HepG2 (cell line): ENCODE measurements around the gene ZNF318. TPM values are rescaled to one million over a fixed set of nuclear protein-coding genes. Genes with fewer than 3 reads are reported as not detected.

Experiments used
- ATAC-seq: fragments of 200-7000 bp; cut with Tn5 transposase; 3 replicates; pipeline ENCODE4 v1.9.1; 2020; ENCODE audit warnings: mild to moderate bottlenecking, moderate library complexity
- BruUV-seq: library from RNA; stranded (reverse); fragments of 400-500 nt; replicated peaks from 2 replicates; lab custom pipeline; 2021; lab: Mats Ljungman, UMichigan
- CTCF ChIA-PET: fragments of 300-600 bp; formaldehyde crosslinking; extraction: SDS; loops from one replicate; lab custom pipeline; 2021; ENCODE audit warnings: low total read pairs, inconsistent platforms, low intra/inter-chr PET ratio; lab: Yijun Ruan, JAX
- POLR2A ChIA-PET: fragments of 350-600 bp; sonication (Branson Sonifier 250); formaldehyde crosslinking; loops from one replicate; lab custom pipeline; 2020; ENCODE audit warnings: antibody characterized with exemption, inconsistent platforms; lab: Yijun Ruan, JAX
- DNase-seq: peaks from one replicate; pipeline ENCODE4 v3.0.0-alpha.2; 2015; ENCODE audit warnings: low spot score
- FAIRE-seq: peaks from 3 replicates; lab custom pipeline; 2011; peaks lifted over from hg19 to GRCh38; lab: Jason Lieb, UNC
- H2AFZ ChIP-seq: one replicate; pipeline ENCODE4 v1.6.1; 2011; ENCODE audit warnings: low read length, inconsistent platforms
- H3K27ac ChIP-seq: fragments of 300-600 bp; 3 replicates; pipeline ENCODE4 v1.8.0; 2011; ENCODE audit warnings: mixed run types, mild to moderate bottlenecking, mixed read lengths, low read length, inconsistent platforms; ENCODE audit not compliant: insufficient read depth; ENCODE audit errors: extremely low read length
- H3K27me3 ChIP-seq, 2 experiments: fragments of 200-600 bp in 1 of 2; 2 replicates in 1 of 2; 3 replicates in 1 of 2; pipeline versions ENCODE4 v1.6.0 to v1.8.0; 2011; ENCODE audit warnings: low read length in 2 of 2, mild to moderate bottlenecking in 2 of 2, moderate library complexity in 2 of 2, inconsistent platforms in 1 of 2; ENCODE audit not compliant: insufficient read depth in 2 of 2, control insufficient read depth in 1 of 2
- H3K36me3 ChIP-seq, 2 experiments: fragments of 200-600 bp in 1 of 2; replicated peaks in 1 of 2; 2 replicates in 1 of 2; 3 replicates in 1 of 2; pipeline versions ENCODE4 v1.5.1 to v1.8.0; 2011; ENCODE audit warnings: low read length in 2 of 2, inconsistent platforms in 1 of 2; ENCODE audit not compliant: insufficient read depth in 2 of 2, control insufficient read depth in 1 of 2
- H3K4me1 ChIP-seq: 2 replicates; pipeline ENCODE4 v1.5.1; 2012; ENCODE audit warnings: low read length, inconsistent platforms; ENCODE audit not compliant: insufficient read depth
- H3K4me2 ChIP-seq: 2 replicates; pipeline ENCODE4 v1.6.0; 2011; ENCODE audit warnings: low read depth, low read length, inconsistent platforms
- H3K4me3 ChIP-seq, 3 experiments: fragments of 200-600 bp in 1 of 3; sonication (generic), shearing (Covaris generic) in 1 of 3; replicated peaks in 1 of 3; 2 replicates each; pipeline ENCODE4 v1.5.1; 2011 to 2016; ENCODE audit warnings: low read length in 3 of 3, inconsistent platforms in 2 of 3, low read depth in 2 of 3, mild to moderate bottlenecking in 2 of 3, control low read depth in 1 of 3, mixed read lengths in 1 of 3; ENCODE audit not compliant: insufficient read depth in 1 of 3
- H3K79me2 ChIP-seq: one replicate; pipeline ENCODE4 v1.6.1; 2011; ENCODE audit warnings: low read length, inconsistent platforms; ENCODE audit not compliant: insufficient read depth
- H3K9ac ChIP-seq: 2 replicates; pipeline ENCODE4 v1.6.0; 2011; ENCODE audit warnings: mild to moderate bottlenecking, low read depth, low read length, inconsistent platforms; ENCODE audit not compliant: insufficient read depth
- H3K9me3 ChIP-seq: 2 replicates; pipeline ENCODE4 v1.5.1; 2012; ENCODE audit warnings: mild to moderate bottlenecking, low read length
- H4K20me1 ChIP-seq: 2 replicates; pipeline ENCODE4 v1.6.0; 2011; ENCODE audit warnings: inconsistent platforms, mild to moderate bottlenecking, low read length, moderate library complexity; ENCODE audit not compliant: insufficient read depth
- ADNP ChIP-seq: sonication (generic); formaldehyde crosslinking; IDR thresholded peaks from 2 replicates; pipeline ENCODE4 v1.4.0; 2020; ENCODE audit warnings: missing genetic modification reagents
- EHMT2 ChIP-seq: fragments of 200-600 bp; sonication (generic); IDR thresholded peaks from 2 replicates; pipeline ENCODE4 v1.7.0; 2017; ENCODE audit warnings: antibody characterized with exemption, low read depth, low read length, borderline replicate concordance
- FOSL1 ChIP-seq: sonication (generic); formaldehyde crosslinking; IDR thresholded peaks from 2 replicates; pipeline ENCODE4 v1.9.0; 2021; ENCODE audit warnings: missing genetic modification reagents, borderline replicate concordance
- GABPB1 ChIP-seq: IDR thresholded peaks from 2 replicates; pipeline ENCODE4 v1.6.1; 2016; ENCODE audit warnings: mild to moderate bottlenecking, missing genetic modification reagents, moderate library complexity, missing compliant biosample characterization
- GATAD2A ChIP-seq: IDR thresholded peaks from 2 replicates; pipeline ENCODE4 v1.6.1; 2016
- HOMEZ ChIP-seq: IDR thresholded peaks from 2 replicates; pipeline ENCODE4 v1.6.1; 2016; ENCODE audit warnings: low read depth
- SRSF4 ChIP-seq: fragments of 200-400 bp; formaldehyde crosslinking; IDR thresholded peaks from one replicate; pipeline ENCODE4 v1.6.1; 2018; ENCODE audit warnings: mild to moderate bottlenecking, low read depth, low read length, moderate library complexity; ENCODE audit not compliant: poor library complexity, severe bottlenecking
- TEAD2 ChIP-seq: sonication (generic); formaldehyde crosslinking; IDR thresholded peaks from 2 replicates; pipeline ENCODE4 v1.9.0; 2021; ENCODE audit warnings: missing genetic modification reagents
- THAP8 ChIP-seq: sonication (generic); formaldehyde crosslinking; IDR thresholded peaks from 2 replicates; pipeline ENCODE4 v1.5.1; 2020; ENCODE audit warnings: missing genetic modification reagents, mild to moderate bottlenecking, borderline replicate concordance
- ZBTB42 ChIP-seq: sonication (generic); formaldehyde crosslinking; IDR thresholded peaks from 2 replicates; pipeline ENCODE4 v1.5.0; 2020; ENCODE audit warnings: mild to moderate bottlenecking, missing genetic modification reagents
- ZBTB46 ChIP-seq: sonication (generic); formaldehyde crosslinking; IDR thresholded peaks from 2 replicates; pipeline ENCODE4 v1.4.0; 2020; ENCODE audit warnings: mild to moderate bottlenecking, missing genetic modification reagents, borderline replicate concordance
- ZKSCAN1 ChIP-seq: fragments of 150-350 bp; IDR thresholded peaks from 2 replicates; pipeline ENCODE4 v1.6.1; 2014; ENCODE audit warnings: low read length
- ZNF253 ChIP-seq: sonication (generic); formaldehyde crosslinking; IDR thresholded peaks from 2 replicates; pipeline ENCODE4 v1.8.0; 2022; ENCODE audit warnings: mild to moderate bottlenecking, missing genetic modification reagents, borderline replicate concordance
- ZNF44 ChIP-seq: sonication (generic); formaldehyde crosslinking; IDR thresholded peaks from 2 replicates; pipeline ENCODE4 v1.5.1; 2020; ENCODE audit warnings: mild to moderate bottlenecking, missing genetic modification reagents
- ZNF720 ChIP-seq: sonication (generic); formaldehyde crosslinking; IDR thresholded peaks from 2 replicates; pipeline ENCODE4 v1.4.0; 2020; ENCODE audit warnings: missing genetic modification reagents
- WGBS: methylation state at CpG from one replicate; pipeline ENCODE4 v1.1.6; 2017; ENCODE audit warnings: low lambda C conversion rate; 5-methylcytosine and 5-hydroxymethylcytosine counted together
- in situ Hi-C: cut with HindIII; loops from 2 replicates; pipeline ENCODE4 v1.10.0; 2017; ENCODE audit warnings: low pct_unique_long_range_greater_than_20kb; ENCODE audit not compliant: extremely low pct_ligation_motif_present
- intact Hi-C: fragments of 100-400 bp; cut with micrococcal nuclease; formaldehyde crosslinking; loops from one replicate; pipeline ENCODE4 v1.10.0; 2022; ENCODE audit not compliant: unreplicated experiment
- polyA plus RNA-seq, 8 experiments: library from polyadenylated mRNA; depleted of rRNA in 3 of 8; stranded (reverse) in 7 of 8; unstranded in 1 of 8; fragments of >200 nt; fragmentation: Illumina TruSeq in 4 of 8; extraction: Trizol in 4 of 8; gene quantifications; 2 replicates each; pipeline versions ENCODE4 v1.2.1 to v1.2.3, GENCODE V29; 2011 to 2016; ENCODE audit warnings: low read depth in 4 of 8, missing spikeins in 1 of 8, mixed read lengths in 1 of 8; ENCODE audit not compliant: insufficient read depth in 1 of 8
- total RNA-seq, 5 experiments: library from RNA; depleted of rRNA; stranded (reverse); fragments of >200 nt; fragmentation: Illumina TruSeq; extraction: Trizol; gene quantifications; 2 replicates each; pipeline ENCODE4 v1.2.3, GENCODE V29; 2016; ENCODE audit warnings: low read depth in 1 of 5
- TF ChIP-seq, protein P1 (sequence below): sonication (generic); formaldehyde crosslinking; IDR thresholded peaks from 2 replicates; pipeline ENCODE4 v1.8.0; 2022; ENCODE audit warnings: missing genetic modification reagents, mild to moderate bottlenecking, moderate library complexity, borderline replicate concordance
- TF ChIP-seq, protein P2 (sequence below): sonication (generic); formaldehyde crosslinking; IDR thresholded peaks from 2 replicates; pipeline ENCODE4 v1.5.1; 2020; ENCODE audit warnings: mild to moderate bottlenecking, moderate library complexity, missing genetic modification reagents

Gene ZNF318
- total and polyA plus RNA-seq, 2 of the 13 experiments (the other 11 are each of a cell fraction or from before 2014, with no cell fraction given): 13.0 to 14.5 TPM

- no peak for TF ChIP-seq ZBTB42 (CRISPR knock-in tag)
- no peak for TF ChIP-seq FOSL1 (CRISPR knock-in tag)
- TF ChIP-seq, protein P1, sequence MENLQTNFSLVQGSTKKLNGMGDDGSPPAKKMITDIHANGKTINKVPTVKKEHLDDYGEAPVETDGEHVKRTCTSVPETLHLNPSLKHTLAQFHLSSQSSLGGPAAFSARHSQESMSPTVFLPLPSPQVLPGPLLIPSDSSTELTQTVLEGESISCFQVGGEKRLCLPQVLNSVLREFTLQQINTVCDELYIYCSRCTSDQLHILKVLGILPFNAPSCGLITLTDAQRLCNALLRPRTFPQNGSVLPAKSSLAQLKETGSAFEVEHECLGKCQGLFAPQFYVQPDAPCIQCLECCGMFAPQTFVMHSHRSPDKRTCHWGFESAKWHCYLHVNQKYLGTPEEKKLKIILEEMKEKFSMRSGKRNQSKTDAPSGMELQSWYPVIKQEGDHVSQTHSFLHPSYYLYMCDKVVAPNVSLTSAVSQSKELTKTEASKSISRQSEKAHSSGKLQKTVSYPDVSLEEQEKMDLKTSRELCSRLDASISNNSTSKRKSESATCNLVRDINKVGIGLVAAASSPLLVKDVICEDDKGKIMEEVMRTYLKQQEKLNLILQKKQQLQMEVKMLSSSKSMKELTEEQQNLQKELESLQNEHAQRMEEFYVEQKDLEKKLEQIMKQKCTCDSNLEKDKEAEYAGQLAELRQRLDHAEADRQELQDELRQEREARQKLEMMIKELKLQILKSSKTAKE (CRISPR knock-in tag): no peak
- no peak for TF ChIP-seq ZNF720
- no peak for TF ChIP-seq TEAD2 (CRISPR knock-in tag)
- TF ChIP-seq THAP8 (CRISPR knock-in tag): no peak
- no peak for TF ChIP-seq SRSF4
- no peak for TF ChIP-seq GATAD2A
- TF ChIP-seq ZNF44 (CRISPR knock-in tag): no peak
- TF ChIP-seq GABPB1 (CRISPR knock-in tag): no peak
- no peak for TF ChIP-seq ZBTB46 (CRISPR knock-in tag)
- TF ChIP-seq HOMEZ (CRISPR knock-in tag): no peak
- TF ChIP-seq ZKSCAN1: no peak
- TF ChIP-seq ZNF253 (CRISPR knock-in tag): no peak
- no peak for TF ChIP-seq EHMT2
- no peak for TF ChIP-seq ADNP (CRISPR knock-in tag)
- TF ChIP-seq, protein P2, sequence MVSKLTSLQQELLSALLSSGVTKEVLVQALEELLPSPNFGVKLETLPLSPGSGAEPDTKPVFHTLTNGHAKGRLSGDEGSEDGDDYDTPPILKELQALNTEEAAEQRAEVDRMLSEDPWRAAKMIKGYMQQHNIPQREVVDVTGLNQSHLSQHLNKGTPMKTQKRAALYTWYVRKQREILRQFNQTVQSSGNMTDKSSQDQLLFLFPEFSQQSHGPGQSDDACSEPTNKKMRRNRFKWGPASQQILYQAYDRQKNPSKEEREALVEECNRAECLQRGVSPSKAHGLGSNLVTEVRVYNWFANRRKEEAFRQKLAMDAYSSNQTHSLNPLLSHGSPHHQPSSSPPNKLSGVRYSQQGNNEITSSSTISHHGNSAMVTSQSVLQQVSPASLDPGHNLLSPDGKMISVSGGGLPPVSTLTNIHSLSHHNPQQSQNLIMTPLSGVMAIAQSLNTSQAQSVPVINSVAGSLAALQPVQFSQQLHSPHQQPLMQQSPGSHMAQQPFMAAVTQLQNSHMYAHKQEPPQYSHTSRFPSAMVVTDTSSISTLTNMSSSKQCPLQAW: no peak
- TF ChIP-seq, all 625 proteins: peak for 0
- in situ Hi-C loops: no loop called here
These were observed 37.8 kb upstream of the ZNF318 start for GRCh38 chr6:43407296-43407695.

More at GRCh38 chr6:43407296-43407695, 37.8 kb upstream of the ZNF318 start:
- Histone ChIP-seq H3K27ac (no peak overlapping the region), H2AFZ (no peak overlapping the region), H3K4me3 (no peak overlapping the region), H3K4me1 (no peaks in the 10 kb centered on the region), H3K9ac (no peak overlapping the region), H3K27me3 (peaks cover 0 to 3% of the 10 kb centered on the region in 2 experiments; a peak in 1 of 5 replicates), H3K4me2 (no peak overlapping the region), H4K20me1 (no peaks in the 10 kb centered on the region), H3K9me3 (no peaks in the 10 kb centered on the region), H3K79me2 (no peaks in the 10 kb centered on the region), H3K36me3 (no peaks in the 10 kb centered on the region)
- no peak for ATAC-seq
- 74% methylated on average over 1 of the region's 1 CpG for WGBS
- CTCF ChIA-PET: no interaction called here
- intact Hi-C loops: no loop called here
- FAIRE-seq: no peak
- POLR2A ChIA-PET: no interaction called here
- no peak for DNase-seq
- BruUV-seq: no TSS peak
